Endothelial cell of umbilical vein (primary cell): Measurements from ENCODE around the gene IRF3.

Source experiments
- POLR2A ChIP-seq: IDR thresholded peaks from 2 replicates; pipeline ENCODE4 v1.6.1; 2012; ENCODE audit warnings: low read depth, mild to moderate bottlenecking, control low read depth, low read length
- POLR2AphosphoS5 ChIP-seq: IDR thresholded peaks from 2 replicates; pipeline ENCODE4 v1.6.1; 2012; ENCODE audit warnings: low read depth, mild to moderate bottlenecking, control low read depth, low read length, moderate library complexity; ENCODE audit not compliant: insufficient read depth
- TF ChIP-seq, protein P1 (sequence below), 2 donors: IDR thresholded peaks; 1 replicate in 1 of 2; 2 replicates in 1 of 2; pipeline ENCODE4 v1.5.1; 2011; ENCODE audit warnings: low read length in 2 of 2, mild to moderate bottlenecking in 2 of 2, moderate library complexity in 2 of 2, control low read depth in 1 of 2, inconsistent platforms in 1 of 2, low read depth in 1 of 2; ENCODE audit not compliant: insufficient read depth in 1 of 2; ENCODE audit errors: extremely low read depth in 1 of 2

DNA sequence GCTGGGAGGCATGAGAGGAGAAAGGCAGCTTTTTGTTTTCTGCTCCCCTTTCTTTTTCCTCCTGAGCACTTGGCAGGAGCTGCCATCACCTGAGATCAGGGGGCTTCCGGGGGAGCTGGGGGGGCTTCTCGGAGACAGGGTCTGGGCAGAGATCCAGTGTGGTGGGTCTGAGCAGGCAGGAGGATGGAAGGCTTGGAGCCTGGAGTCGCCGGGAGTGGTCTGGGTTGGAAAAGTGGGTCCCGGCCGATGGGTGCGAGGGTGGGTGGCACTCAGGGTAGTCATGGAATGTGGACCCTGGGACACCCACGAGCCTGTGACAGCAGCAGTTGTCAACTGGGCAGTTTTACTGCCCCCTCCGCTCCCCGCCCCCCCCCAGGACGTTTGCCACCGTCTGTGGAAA lies 21.5 kb upstream of the IRF3 start:
- TF ChIP-seq POLR2A: no peak
- TF ChIP-seq, protein P1, sequence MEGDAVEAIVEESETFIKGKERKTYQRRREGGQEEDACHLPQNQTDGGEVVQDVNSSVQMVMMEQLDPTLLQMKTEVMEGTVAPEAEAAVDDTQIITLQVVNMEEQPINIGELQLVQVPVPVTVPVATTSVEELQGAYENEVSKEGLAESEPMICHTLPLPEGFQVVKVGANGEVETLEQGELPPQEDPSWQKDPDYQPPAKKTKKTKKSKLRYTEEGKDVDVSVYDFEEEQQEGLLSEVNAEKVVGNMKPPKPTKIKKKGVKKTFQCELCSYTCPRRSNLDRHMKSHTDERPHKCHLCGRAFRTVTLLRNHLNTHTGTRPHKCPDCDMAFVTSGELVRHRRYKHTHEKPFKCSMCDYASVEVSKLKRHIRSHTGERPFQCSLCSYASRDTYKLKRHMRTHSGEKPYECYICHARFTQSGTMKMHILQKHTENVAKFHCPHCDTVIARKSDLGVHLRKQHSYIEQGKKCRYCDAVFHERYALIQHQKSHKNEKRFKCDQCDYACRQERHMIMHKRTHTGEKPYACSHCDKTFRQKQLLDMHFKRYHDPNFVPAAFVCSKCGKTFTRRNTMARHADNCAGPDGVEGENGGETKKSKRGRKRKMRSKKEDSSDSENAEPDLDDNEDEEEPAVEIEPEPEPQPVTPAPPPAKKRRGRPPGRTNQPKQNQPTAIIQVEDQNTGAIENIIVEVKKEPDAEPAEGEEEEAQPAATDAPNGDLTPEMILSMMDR (IDR thresholded peaks at IDR 0.05; ENCODE audit: extremely low read depth in 1 of 2, insufficient read depth in 1 of 2, low read depth in 1 of 2, low read length in 2 of 2): no peak
- no peak for TF ChIP-seq POLR2AphosphoS5
